GM19438 (cell line): ENCODE data around the gene TBC1D14.
"Not testable (repeated sequence)": the region's sequence is repeated elsewhere in the genome, so short reads cannot be mapped to it uniquely, and the experiment has no call there.

ENCODE experiments used
- ATAC-seq: cut with Tn5 transposase; IDR thresholded peaks from one replicate; pipeline ENCODE4 v1.9.1; 2021; ENCODE audit warnings: low read depth; ENCODE audit not compliant: unreplicated experiment

The TBC1D14 gene

DNA sequence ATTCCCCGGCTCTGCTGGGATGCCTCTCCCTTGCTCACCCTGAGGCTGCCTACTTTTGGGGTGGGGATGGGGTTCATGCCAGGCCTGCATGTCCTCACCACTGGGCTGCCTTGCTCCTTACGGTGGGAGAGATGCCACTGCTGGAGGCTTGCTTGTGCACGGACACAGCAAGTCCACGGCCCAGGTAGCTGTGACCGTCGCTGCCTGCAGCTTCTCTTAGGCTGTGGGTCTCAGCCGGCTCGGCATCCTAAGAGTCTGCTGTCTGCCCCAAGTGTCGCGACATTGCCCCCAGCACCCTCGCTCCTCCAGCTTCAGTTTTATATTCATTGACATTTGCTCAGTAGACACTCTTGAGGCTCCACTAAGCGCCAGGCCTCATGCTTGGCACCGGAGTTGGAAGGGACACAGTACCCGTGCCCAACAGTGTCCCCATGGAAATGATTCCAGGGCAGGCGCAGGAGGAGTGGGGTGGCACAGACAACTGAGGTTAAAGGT, 58.3 kb downstream of the TBC1D14 start:
- ATAC-seq: no peak

GRCh38 chr4:6968496-6968895, 58.9 kb downstream of the TBC1D14 start:
- ATAC-seq: no peak

DNA sequence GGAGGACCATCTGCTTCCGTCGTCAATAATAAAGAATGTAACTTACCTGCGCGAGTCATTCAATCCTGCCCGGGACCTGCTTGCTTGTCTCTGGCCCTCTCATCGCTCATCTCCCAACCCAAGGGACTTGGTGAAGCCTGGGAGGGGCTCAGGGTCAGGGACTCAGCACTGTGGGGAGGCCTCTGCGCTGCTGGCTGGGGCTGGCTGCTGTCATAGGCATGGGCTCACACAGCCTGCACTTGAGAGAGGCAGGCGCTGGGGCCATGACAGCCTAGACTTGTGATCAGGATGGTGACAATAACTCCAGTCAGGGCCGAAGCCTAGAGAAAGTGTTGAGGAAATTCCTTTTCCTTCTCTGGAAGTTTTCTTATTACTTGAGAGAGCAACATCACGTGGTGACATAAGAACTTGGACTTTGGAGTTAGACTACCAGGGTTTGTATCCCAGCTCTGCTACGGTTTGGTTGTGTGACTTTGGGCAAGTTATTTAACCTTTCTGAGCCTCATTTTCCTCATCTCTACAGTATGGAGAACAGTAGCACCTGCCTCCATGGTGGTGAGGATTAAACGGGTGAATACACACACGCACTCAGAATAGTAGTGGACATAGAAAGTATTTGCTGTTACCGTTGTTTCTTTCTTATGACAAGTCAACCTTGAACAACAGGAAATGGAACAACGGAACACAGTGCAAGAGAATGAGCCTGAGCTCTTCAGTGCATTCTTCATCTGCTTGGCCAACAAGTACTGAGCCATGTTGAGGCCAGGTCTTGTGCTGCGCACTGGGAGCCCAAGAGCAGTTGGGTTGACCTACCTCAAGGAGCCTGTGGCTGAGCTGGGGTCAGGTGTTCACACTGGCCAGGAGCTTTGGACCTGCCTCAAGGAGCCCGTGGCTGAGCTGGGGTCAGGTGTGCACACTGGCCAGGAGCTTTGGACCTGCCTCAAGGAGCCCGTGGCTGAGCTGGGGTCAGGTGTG, 60.5 kb downstream of the TBC1D14 start:
- peak; percentile 85 for ATAC-seq

GRCh38 chr4:6971536-6972374, 62.1 kb downstream of the TBC1D14 start:
- no peak for ATAC-seq

GRCh38 chr4:6972375-6972650, 62.7 kb downstream of the TBC1D14 start:
- no peak for ATAC-seq

DNA sequence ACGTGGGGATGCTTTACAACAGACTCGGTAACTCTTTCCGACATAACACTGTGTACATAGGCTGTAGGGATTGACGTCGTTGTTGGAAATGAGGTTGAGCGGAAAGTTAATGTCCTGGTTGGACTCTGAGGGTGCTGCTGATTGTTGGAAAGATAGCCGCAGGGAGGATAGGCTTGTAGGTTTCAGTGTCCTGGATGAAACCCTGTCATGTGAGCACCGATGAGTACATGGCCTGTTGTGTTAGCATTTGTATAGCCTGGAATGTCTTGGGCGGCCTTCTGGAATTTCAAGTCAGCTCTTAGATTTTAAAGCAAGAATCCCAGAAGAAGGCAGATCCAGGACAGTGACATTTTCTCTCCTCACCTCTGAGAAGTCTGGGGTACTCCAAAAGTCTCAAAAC, 63.3 kb downstream of the TBC1D14 start:
- ATAC-seq: no peak

DNA sequence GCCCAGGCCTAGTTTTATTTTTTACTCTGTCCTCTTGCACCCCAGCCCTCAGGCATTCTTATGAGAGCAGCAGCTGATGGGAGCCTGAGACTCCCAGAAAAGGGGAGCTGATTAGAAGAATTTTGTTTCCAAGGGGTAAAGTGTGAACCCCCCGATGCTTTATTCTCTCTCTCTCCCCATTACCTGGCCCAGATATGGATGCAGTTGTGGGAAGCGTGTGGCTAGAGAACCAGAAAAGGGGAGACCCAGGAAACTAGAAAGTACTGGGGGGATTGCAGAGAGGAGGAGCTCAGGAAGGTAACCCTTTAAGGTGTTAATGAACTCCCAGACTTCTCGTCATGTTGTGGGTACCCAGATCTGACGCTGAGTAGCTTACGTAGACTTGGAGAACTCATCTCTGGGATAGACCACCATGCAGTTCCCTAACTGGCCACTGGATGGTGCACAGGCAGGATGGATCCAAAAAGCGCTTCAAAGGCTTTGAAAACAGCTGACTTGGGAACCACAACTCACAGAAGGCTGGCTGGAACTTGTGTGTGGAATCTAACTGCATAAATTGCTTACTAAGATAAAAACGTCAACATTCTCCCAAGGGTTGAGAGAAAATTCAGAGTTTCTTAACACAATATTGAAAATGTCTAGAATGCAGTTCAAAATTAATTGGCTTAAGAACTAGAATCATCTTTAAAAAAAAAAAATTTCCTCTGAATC, 64.7 kb downstream of the TBC1D14 start:
- no peak for ATAC-seq

DNA sequence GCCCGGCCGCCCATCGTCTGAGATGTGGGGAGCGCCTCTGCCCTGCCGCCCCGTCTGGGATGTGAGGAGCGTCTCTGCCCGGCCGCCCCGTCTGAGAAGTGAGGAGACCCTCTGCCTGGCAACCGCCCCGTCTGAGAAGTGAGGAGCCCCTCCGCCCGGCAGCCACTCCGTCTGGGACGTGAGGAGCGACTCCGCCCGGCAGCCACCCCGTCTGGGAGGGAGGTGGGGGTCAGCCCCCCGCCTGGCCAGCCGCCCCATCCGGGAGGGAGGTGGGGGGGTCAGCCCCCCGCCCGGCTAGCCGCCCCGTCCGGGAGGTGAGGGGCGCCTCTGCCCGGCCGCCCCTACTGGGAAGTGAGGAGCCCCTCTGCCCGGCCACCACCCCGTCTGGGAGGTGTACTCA, 68.2 kb downstream of the TBC1D14 start:
- not testable (repeated sequence) for ATAC-seq

DNA sequence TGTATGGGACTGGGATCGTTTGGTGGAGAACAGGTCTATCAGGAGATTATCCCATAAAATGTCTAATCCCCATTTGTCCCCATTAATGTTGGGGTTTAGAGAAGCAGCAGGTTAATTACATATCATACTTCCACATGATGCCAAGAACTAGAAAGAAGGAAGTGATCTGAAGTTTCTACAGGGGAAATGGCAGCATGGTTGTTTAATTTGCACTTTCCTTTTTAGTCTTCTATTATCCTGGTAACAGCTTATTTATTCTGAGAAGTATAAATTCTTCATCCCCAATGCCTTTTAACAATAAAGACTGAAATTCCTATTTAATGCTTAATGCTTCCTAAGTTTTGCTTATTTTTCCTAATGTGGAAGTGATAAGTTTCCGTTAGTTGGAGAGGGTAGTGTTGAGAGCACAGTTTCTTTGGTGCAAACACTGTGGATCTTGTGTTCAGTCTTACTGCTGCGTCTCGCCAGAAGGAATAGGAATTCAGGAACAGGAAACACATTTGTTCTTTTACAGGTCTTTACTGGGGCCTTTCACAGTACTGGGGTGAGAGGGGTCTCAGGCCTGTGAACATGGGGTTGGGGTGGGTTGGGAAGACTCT, 74.0 kb downstream of the TBC1D14 start:
- ATAC-seq: no peak

GRCh38 chr4:6984612-6985425, 75.2 kb downstream of the TBC1D14 start:
- ATAC-seq: no peak

DNA sequence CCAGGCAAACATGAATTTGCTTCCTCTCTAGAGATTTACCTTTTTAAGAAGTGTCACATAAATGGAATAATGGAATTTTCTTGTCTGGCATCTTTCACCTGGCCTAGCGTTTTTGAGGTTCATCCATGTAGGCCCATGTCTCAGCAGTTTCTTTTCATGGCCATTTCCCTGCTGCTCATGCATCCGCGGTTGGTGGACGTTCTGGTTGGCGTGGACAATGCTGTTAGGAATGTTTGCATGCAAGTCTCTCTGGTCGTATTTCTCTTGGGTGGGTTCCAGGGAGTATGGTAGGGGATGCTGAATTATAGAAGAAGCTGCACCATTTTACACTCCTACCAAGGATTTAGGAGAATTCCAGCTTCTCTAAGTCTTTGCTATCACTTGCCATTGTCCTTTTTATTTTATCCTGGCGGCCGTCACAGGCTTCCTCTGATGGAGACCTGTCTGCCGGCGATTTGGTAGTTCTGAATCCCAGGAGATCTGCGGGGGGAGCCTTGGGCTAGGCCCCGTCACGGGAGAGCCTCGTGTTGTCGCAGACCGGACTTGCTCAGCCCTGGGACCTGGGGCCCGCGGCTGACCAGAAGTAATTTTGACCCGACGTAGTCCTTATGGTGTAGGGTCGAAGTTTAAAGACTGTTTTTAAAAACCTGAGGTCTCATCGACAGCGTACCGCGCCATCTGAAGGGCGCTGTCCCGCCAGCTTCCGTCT, 76.6 kb downstream of the TBC1D14 start:
- ATAC-seq: peak; percentile 26

DNA sequence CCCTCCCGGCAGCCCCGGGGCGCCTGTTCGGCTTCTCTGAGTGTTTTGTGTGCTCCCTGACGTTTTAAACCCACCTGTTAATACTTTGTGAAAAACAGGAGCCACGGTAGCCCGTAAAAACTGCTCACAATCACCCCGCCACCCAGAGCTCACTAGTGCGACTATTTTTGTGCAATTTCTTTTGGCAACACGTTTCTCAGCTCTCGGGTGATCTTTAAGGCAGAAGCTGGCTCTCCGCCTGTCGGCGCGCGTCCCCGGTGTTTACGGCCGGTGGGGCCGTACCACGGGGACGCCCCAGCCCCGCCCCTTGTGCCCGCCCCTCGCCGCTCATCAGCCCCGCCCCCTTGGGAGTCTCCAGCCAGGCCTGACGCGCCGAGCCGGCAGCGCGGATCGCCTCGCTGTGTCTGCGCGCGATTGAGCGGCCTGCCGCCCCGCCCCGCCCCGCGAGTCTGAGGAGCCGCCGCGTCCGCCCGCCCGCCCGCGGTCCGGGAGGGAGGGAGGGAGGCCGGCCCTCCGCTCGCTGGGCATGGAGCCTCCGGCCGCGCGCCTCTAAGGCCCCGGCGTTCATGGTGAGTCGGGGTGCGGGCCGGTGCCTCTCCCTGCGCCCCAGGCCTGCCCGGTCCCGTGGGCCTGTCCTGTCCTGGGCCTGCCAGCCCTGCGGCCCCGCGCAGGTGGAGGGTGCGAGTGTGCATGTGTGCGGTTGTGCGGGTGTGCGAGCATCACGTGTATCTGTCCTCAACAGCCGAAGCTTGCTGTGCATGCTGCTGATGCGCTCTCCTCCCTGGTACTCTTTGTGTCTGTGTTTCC, 77.4 kb downstream of the TBC1D14 start:
- ATAC-seq: peak; percentile 69

- ATAC-seq: no peak
Observed at GRCh38 chr4:6987588-6987961, 77.9 kb downstream of the TBC1D14 start.

DNA sequence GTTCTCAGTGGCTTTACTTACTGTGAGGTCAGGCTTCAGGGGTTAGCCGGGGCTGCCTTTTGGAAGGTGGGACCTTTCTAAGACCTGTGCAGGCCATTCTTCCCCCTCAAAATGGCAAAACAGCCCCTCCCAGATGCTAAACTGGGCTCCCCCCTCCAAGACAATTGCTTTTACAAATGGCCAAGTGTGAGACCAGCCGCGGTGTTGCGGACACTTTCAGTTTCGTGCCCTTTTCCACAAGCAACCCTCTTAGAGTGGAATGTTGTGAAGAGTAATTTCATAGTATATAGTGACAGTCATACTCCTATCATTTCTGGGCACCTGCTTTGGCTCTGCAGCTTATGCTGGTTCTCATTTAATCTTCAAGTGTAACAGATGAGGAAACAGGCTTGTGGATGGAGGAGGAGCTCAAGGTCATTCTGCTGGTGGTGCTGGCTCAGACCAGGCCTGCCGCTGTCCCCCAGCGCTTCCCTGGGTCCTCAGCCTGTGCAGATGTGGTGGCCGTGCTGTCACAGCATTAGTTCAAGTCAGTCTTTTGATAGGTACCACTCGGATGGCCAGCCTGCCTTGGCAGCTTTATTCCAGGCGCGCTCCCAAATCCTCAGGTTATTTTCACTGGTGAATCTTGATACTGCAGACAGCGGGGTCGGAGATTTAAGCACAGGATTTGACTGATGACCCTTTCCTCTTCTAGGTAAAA, 78.5 kb downstream of the TBC1D14 start:
- ATAC-seq: no peak

DNA sequence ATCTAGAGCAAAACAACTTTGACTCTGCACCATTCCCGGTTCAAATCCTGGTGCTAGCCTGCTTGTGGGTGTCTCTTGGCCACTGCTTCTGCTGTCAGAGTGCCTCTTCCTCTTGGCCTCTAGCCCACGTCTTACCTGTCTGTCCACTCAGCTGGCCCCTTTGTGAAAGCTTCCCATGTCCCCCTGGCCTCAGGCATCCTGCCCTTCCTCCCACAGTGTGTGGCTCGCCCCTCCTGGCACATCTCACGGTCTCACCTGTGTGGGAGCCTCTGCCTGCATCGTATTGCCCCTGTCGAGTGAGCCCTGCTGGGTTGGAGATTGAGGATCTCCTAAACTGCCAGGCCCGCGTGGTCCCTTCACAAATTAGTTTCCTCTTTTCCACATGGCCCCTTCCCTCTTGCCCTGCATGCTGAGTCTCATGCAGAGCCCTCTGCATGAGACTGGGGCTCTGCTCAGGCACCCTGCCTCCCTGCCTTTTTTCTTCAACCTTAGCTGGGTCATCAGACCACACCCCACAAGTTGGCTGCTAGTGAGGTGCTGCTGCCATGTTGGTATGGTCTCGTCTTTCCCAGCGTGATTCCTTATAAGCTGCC, 79.8 kb downstream of the TBC1D14 start:
- ATAC-seq: no peak

GRCh38 chr4:6990661-6991060, 81.0 kb downstream of the TBC1D14 start:
- ATAC-seq: no peak

DNA sequence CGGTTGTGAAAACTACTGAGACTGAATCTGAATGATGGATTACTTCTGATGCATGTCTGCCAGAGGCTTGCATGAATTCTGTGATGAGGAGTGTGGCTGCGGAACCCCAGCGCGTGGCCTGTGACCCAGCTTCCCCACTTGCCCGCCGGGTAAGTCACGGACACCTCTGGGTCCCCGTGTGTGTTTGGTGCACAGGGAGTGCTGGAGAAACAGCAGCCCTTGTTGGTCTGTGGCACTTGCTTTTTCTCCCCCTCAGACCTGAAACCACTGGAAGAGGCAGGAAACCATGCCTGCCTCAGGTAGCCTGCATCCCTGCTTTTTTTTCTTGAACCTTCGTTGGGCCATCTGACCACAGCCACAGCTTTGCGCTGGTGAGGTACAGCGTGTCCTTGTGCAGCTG, 81.6 kb downstream of the TBC1D14 start:
- no peak for ATAC-seq
